Measurements from ENCODE around the gene BPGM. TPM values are rescaled to one million over a fixed set of nuclear protein-coding genes. Genes with fewer than 3 reads are reported as not detected.
A peak's percentile ranks its signal among the peaks of the same experiment; 100 is the strongest.
"Not testable (repeated sequence)": the region's sequence is repeated elsewhere in the genome, so short reads cannot be mapped to it uniquely, and the experiment has no call there.

Gene BPGM
- total RNA-seq, 1 donor from 2014 or later, result 23.8 TPM

DNA sequence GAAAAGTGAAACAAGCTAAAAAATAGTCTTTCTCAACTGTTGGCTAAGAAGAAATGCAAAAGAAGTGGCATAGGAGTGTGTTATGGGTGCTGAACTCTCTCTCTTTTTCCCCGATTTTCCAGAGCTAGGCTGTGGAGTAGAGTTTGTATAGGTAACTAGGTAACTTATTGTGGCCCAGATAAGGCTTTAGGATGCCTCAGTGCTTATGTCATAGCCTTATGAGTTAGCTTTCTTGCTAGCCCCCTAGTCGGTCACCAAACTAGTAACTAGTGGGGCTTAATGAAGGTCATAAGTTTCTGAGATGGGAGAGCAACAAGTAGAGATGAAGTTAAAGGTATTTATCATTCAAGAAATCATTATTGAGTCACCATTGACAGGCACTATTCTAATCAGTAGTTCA, 32.4 kb downstream of the BPGM start:
- peaks cover 20% of the 10 kb centered on the region for H3K36me3 Mint-ChIP-seq (ENCODE audit: low read depth)
- peak overlapping the region; percentile 1 for H3K27ac Mint-ChIP-seq
- no peak for DNase-seq (ENCODE audit: low spot score)
- intact Hi-C loops (cut with micrococcal nuclease), result no loop called here
- H3K4me1 Mint-ChIP-seq (ENCODE audit: low read depth), result peaks cover 5% of the 10 kb centered on the region
- no peak overlapping the region for H3K4me3 Mint-ChIP-seq
- H3K9me3 Mint-ChIP-seq, result peaks cover 8% of the 10 kb centered on the region
- H3K27me3 Mint-ChIP-seq (ENCODE audit: insufficient read depth), result no peaks in the 10 kb centered on the region

DNA sequence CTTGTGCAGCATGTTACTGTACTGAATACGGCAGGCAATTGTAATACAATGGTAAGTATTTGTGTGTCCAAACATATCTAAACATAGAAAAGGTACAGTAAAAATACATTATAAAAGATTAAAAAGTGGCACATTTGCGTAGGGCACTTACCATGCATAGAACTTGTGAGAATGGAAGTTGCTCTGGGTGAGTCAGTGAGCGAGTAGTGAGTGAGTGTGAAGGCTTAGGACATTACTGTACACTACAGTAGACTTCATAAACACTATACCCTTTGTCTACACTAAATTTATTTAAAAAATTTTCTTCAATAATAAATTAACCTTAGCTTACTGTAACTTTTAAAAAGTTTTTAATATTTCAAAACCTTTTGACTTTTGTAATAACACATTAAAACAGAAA, 37.5 kb downstream of the BPGM start:
- Mint-ChIP-seq H3K4me3 (no peak overlapping the region), H3K9me3 (no peaks in the 10 kb centered on the region), H3K4me1 (ENCODE audit: low read depth) (no peaks in the 10 kb centered on the region), H3K27me3 (ENCODE audit: insufficient read depth) (peaks cover 2% of the 10 kb centered on the region), H3K27ac (no peak overlapping the region), H3K36me3 (ENCODE audit: low read depth) (peaks cover 10% of the 10 kb centered on the region)
- intact Hi-C loops (cut with micrococcal nuclease), result loop anchor here (10.0 kb wide), 1 partner anchor 1161 kb away; no protein-coding TSS in a partner anchor
- DNase-seq (ENCODE audit: low spot score), result no peak

DNA sequence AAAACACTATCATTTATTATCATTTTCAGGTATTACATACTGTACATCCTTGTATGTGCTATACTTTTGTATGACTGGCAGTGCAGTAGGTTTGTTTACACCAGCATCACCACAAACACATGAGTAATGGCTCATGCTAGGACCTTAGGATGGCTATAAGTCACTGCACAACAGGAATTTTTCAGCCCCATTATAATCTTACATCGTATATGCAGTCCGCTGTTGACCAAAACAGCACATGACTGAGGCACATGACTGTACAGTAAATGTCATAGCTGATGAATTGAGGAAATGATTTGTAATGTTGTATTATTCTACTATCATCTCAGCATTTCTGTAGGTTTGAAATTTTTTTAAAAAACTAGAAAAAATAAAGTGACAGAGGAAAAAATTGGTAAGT, 38.6 kb downstream of the BPGM start:
- H3K9me3 Mint-ChIP-seq, result no peaks in the 10 kb centered on the region
- DNase-seq (ENCODE audit: low spot score), result no peak
- H3K27me3 Mint-ChIP-seq (ENCODE audit: insufficient read depth), result peaks cover 2% of the 10 kb centered on the region
- H3K4me3 Mint-ChIP-seq, result no peak overlapping the region
- H3K4me1 Mint-ChIP-seq (ENCODE audit: low read depth), result peaks cover 6% of the 10 kb centered on the region
- H3K27ac Mint-ChIP-seq, result no peak overlapping the region
- H3K36me3 Mint-ChIP-seq (ENCODE audit: low read depth), result peaks cover 5% of the 10 kb centered on the region
- intact Hi-C loops (cut with micrococcal nuclease), result loop anchor here (10.0 kb wide), 1 partner anchor 1160 kb away; no protein-coding TSS in a partner anchor

DNA sequence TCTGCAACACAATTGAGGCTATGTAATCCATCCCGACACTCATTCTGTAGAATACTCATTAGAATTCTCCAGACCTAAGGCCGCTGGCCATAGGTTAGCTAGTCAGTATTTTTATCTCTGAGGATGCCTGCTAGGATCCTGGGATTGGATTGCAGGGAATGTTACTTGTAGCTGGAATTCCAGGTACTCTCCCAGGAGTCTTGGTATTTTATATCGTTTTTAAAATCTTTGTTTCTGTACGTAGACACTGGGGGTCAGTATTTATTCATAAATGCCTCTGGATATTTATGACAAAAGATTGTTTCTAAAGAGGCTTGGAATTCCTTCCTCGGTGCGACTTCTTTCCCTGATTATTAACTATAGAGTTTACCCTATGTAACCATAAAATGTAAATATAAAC, 40.1 kb downstream of the BPGM start:
- Mint-ChIP-seq H3K36me3 (ENCODE audit: low read depth) (no peaks in the 10 kb centered on the region), H3K27ac (no peak overlapping the region), H3K4me3 (no peak overlapping the region), H3K4me1 (ENCODE audit: low read depth) (peaks cover 6% of the 10 kb centered on the region), H3K27me3 (ENCODE audit: insufficient read depth) (peaks cover 2% of the 10 kb centered on the region), H3K9me3 (no peaks in the 10 kb centered on the region)
- intact Hi-C loops (cut with micrococcal nuclease), result loop anchor here (10.0 kb wide), 1 partner anchor 1158 kb away; no protein-coding TSS in a partner anchor
- no peak for DNase-seq (ENCODE audit: low spot score)

DNA sequence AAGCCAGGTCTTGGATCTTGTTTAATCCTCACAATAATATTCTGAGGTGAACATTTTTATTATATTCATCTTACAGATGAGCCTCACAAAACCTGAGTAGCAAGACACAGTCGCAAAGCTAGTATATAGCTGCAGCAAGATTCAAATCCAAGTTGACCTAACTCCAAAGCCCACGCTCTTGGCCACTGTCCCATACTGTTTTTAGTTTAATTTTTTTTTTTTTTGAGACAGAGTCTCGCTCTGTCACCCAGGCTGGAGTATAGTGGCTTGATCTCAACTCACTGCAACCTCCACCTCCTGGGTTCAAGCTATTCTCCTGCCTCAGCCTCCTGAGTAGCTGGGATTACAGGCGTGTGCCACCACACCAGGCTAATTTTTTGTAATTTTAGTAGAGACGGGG, 42.9 kb downstream of the BPGM start:
- not testable (repeated sequence) for H3K27me3 Mint-ChIP-seq (ENCODE audit: insufficient read depth); H3K27ac Mint-ChIP-seq; H3K4me3 Mint-ChIP-seq; DNase-seq (ENCODE audit: low spot score); H3K36me3 Mint-ChIP-seq (ENCODE audit: low read depth); H3K9me3 Mint-ChIP-seq; H3K4me1 Mint-ChIP-seq (ENCODE audit: low read depth)
- intact Hi-C loops (cut with micrococcal nuclease), result loop anchor here (10.0 kb wide), 1 partner anchor 1155 kb away; no protein-coding TSS in a partner anchor

DNA sequence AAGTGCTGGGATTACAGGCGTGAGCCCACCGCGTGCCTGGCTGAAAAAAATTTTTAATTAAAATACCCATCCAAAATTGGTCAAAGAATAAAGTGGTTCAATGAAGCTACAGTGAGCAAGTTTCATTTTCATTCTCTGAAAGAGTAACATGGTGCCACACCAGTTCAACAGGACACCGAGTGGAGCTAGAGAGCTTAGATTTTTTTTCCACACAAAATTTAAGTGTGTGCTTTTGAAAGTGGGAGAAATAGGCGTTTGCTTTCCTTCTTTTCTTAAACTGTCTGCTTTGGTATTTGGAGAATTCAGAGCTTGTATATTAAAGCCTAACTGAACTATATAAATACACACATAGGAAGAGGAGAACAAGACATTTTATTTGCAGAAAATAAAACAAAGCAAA, 43.4 kb downstream of the BPGM start:
- H3K4me3 Mint-ChIP-seq, result no peak overlapping the region
- H3K27ac Mint-ChIP-seq, result no peak overlapping the region
- peaks cover 6% of the 10 kb centered on the region for H3K4me1 Mint-ChIP-seq (ENCODE audit: low read depth)
- no peak for DNase-seq (ENCODE audit: low spot score)
- H3K27me3 Mint-ChIP-seq (ENCODE audit: insufficient read depth), result peaks cover 4% of the 10 kb centered on the region
- intact Hi-C loops (cut with micrococcal nuclease), result loop anchor here (1.0 kb wide), 3 partner anchors 60 to 264 kb away; no protein-coding TSS in a partner anchor
- H3K9me3 Mint-ChIP-seq, result no peaks in the 10 kb centered on the region
- no peaks in the 10 kb centered on the region for H3K36me3 Mint-ChIP-seq (ENCODE audit: low read depth)

DNA sequence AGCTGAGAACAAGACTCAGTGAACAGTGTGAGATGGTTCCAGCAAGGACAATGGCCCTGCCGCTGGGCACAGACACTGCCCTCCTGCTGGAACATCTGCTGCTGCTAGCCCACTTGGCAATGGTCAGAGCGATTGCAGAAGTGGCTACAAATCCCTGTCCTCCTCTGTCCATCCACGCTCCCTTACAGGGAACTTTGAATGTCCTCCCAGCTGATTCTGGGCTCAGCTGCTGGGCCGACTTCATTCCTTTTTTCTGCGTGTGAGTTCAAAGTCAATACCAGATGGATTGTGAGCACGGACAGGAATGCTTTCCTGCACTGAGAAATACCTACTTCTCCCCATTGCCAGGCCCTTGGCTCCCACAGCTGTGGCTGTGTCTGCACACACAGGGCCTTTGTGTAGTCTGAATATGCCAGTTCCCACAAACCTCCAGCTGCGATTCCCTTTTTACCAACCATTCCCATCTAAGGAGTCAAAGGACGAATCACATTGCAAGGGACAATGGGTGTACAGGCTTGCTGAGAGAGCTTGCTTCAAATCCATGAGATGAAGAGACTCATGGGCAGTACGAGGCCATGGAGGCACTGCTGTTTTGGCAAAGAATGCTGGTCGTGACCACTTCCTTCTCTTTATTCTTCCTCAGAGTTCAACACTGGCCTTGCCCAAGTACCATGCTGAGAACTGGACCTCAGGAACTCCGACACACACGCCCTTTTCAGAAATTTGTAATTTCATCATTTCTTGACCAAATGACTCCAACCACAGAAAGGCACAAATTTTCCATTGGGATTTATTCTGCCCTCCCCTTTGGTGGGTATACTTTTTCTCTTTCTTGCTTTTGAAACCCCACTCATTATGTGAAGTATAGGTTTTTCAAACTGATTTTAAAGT, 44.2 kb downstream of the BPGM start:
- no peak for DNase-seq (ENCODE audit: low spot score)
- Mint-ChIP-seq H3K9me3 (no peaks in the 10 kb centered on the region), H3K4me1 (ENCODE audit: low read depth) (peaks cover 6% of the 10 kb centered on the region), H3K27me3 (ENCODE audit: insufficient read depth) (peaks cover 4% of the 10 kb centered on the region), H3K4me3 (no peak overlapping the region), H3K27ac (no peak overlapping the region), H3K36me3 (ENCODE audit: low read depth) (no peaks in the 10 kb centered on the region)
- intact Hi-C loops (cut with micrococcal nuclease), result loop anchor here (1.0 kb wide), 3 partner anchors 59 to 263 kb away; no protein-coding TSS in a partner anchor

DNA sequence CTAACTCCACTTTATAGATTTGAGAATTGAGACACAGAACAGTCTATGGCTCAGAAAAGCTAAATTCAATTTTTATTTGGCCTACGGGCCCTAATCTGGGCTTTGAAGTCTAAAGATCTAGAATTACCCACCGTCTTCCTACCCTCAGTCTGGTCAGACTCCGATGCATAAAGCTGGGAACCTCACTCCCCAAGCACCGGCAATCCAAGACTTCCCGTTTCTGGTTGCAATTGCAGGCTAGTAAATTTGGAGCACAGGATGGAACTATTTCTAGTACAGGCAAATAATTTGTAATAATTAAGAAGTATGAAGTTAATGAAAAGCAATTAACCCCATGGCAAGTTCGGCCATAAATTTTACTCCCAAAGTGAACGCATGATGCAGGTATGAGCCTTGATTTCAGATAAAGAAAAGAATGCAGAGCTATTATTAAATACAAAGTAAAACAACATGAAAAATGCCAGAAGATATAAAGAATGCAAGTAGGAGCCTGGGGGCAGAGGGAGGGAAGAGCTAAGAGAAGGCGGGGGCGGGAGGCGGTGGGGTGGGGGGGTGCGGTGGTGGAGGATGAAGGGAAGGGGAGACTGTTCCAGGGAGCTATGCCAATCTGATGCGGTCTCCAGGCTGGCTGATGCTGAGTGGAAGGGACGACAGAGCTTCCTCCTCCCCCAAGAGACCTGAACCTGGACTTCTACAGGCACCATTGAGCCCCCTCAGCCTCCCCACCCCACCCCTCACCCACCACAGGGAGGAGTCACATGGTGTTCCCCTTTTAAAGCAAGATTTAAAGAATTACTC, 45.1 kb downstream of the BPGM start:
- H3K4me1 Mint-ChIP-seq (ENCODE audit: low read depth), result peaks cover 6% of the 10 kb centered on the region
- intact Hi-C loops (cut with micrococcal nuclease), result no loop called here
- H3K36me3 Mint-ChIP-seq (ENCODE audit: low read depth), result no peaks in the 10 kb centered on the region
- H3K4me3 Mint-ChIP-seq, result no peak overlapping the region
- peaks cover 2% of the 10 kb centered on the region for H3K27me3 Mint-ChIP-seq (ENCODE audit: insufficient read depth)
- H3K27ac Mint-ChIP-seq, result no peak overlapping the region
- DNase-seq (ENCODE audit: low spot score), result no peak
- no peaks in the 10 kb centered on the region for H3K9me3 Mint-ChIP-seq

DNA sequence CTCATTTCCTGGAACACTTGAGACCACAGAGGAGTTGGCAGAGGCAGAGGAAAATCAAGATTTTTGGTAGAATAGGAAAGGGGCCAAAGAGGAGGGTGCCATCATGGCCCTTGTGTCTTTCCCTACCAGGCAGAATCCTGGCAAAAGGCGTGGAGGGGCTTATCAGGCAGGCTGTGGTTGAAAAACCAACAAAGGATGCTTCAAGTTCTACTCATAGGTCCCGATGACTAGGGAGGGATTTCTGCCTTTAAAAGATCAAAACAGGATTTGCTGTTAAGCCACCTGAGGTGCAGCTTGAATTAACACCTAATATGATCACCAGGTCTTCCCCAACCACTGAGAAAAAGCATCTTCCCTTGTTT, 45.7 kb downstream of the BPGM start:
- Mint-ChIP-seq H3K4me1 (ENCODE audit: low read depth) (peaks cover 6% of the 10 kb centered on the region), H3K9me3 (no peaks in the 10 kb centered on the region), H3K36me3 (ENCODE audit: low read depth) (no peaks in the 10 kb centered on the region), H3K4me3 (no peak overlapping the region), H3K27ac (no peak overlapping the region), H3K27me3 (ENCODE audit: insufficient read depth) (peaks cover 2% of the 10 kb centered on the region)
- DNase-seq (ENCODE audit: low spot score), result no peak
- intact Hi-C loops (cut with micrococcal nuclease), result no loop called here

DNA sequence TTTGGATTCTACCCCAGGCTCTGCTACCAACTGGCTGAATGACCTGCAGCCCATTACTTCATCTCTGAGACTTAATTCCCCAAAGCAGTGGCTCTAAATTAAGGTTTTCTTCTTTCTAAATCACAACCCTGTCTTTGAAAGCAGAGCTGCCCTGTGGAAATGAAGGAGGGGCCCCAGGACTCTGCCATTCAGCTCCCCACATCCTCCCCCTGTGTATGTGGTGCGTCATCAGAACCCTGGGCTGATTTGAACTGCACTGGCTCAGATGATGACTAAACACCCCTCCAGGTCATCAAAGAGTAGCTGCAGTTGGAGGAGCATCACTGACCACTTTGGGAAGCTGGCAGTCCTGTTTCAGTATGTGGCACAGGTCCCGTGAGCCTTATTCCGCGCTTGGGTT, 46.6 kb downstream of the BPGM start:
- H3K27ac Mint-ChIP-seq, result no peak overlapping the region
- intact Hi-C loops (cut with micrococcal nuclease), result no loop called here
- peaks cover 2% of the 10 kb centered on the region for H3K27me3 Mint-ChIP-seq (ENCODE audit: insufficient read depth)
- no peak overlapping the region for H3K4me3 Mint-ChIP-seq
- no peak for DNase-seq (ENCODE audit: low spot score)
- H3K4me1 Mint-ChIP-seq (ENCODE audit: low read depth), result peaks cover 6% of the 10 kb centered on the region
- H3K9me3 Mint-ChIP-seq, result no peaks in the 10 kb centered on the region
- no peaks in the 10 kb centered on the region for H3K36me3 Mint-ChIP-seq (ENCODE audit: low read depth)

DNA sequence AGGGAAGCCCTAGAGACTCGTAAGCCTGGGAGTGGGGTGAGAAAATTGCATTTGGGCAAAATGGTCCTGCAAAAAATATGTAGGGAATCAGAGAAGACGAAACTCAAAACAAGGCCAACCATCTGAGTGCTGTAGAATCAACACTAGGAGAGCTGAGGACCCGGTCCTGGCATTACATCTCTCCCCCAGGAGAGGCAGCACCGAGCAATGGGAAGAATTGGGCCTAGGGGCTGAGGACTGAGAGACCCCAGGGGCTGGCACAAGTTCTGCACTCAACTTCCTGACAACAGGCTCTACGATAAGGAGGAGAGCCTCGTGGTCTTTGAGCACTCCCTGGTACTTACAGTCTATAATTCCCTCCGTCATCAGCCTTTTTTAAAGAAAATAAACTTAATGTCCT, 47.6 kb downstream of the BPGM start:
- Mint-ChIP-seq H3K27me3 (ENCODE audit: insufficient read depth) (peaks cover 2% of the 10 kb centered on the region), H3K4me3 (no peak overlapping the region), H3K27ac (no peak overlapping the region), H3K9me3 (no peaks in the 10 kb centered on the region), H3K36me3 (ENCODE audit: low read depth) (no peaks in the 10 kb centered on the region), H3K4me1 (ENCODE audit: low read depth) (peaks cover 6% of the 10 kb centered on the region)
- intact Hi-C loops (cut with micrococcal nuclease), result no loop called here
- DNase-seq (ENCODE audit: low spot score), result no peak

DNA sequence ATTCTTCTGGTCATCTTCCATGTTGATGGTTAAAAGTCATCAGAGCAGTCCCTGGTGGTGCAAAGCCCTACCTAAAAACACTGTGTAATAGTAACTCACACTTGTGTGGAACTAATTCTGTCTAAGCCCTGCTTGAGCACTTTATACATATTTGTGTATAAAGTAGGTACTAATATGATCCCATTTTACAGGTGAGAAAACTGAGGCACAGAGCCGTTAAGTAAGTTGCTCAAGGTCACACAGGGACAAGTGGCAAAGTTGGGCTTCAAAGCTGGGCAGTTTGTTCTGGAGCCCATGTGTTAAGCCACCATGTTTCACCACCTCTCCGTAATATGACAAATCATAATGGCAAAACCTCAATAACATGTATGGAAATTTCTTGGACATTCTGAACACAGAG, 48.1 kb downstream of the BPGM start:
- intact Hi-C loops (cut with micrococcal nuclease), result no loop called here
- DNase-seq (ENCODE audit: low spot score), result no peak
- H3K4me1 Mint-ChIP-seq (ENCODE audit: low read depth), result peaks cover 5% of the 10 kb centered on the region
- H3K9me3 Mint-ChIP-seq, result no peaks in the 10 kb centered on the region
- peaks cover 2% of the 10 kb centered on the region for H3K27me3 Mint-ChIP-seq (ENCODE audit: insufficient read depth)
- no peaks in the 10 kb centered on the region for H3K36me3 Mint-ChIP-seq (ENCODE audit: low read depth)
- no peak overlapping the region for H3K4me3 Mint-ChIP-seq
- no peak overlapping the region for H3K27ac Mint-ChIP-seq

DNA sequence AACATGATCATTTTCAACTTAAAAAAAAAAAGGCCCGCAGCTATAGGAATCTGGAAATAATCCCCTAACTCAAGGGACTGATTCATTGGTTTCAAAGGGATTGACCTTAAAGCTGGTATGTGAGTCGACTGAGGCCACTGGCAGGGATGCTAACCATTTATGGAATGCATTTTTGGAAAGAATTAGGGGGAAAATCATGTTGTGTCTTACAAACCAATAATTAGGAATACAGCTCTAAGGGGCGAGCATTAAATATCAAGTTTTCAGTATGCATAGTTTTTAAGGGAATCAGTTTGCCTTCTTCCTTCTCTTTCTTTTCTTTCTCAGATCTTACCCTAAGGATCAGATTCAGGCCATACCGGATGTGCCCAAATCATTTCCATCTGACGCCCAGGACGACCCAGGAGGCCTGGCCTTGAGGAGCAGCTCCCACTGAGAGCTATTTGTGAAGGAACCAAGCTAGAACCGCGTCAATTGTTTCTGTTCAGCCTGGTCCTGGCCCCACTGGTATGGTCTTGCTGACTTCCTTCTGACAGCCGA, 48.7 kb downstream of the BPGM start:
- Mint-ChIP-seq H3K9me3 (no peaks in the 10 kb centered on the region), H3K36me3 (ENCODE audit: low read depth) (no peaks in the 10 kb centered on the region), H3K27me3 (ENCODE audit: insufficient read depth) (peaks cover 2% of the 10 kb centered on the region), H3K4me1 (ENCODE audit: low read depth) (no peaks in the 10 kb centered on the region), H3K4me3 (no peak overlapping the region), H3K27ac (no peak overlapping the region)
- no peak for DNase-seq (ENCODE audit: low spot score)
- intact Hi-C loops (cut with micrococcal nuclease), result no loop called here

All from activated T-helper 1 cell treated with anti-CD3 and anti-CD28 coated beads, Interleukin-12 subunit alpha, Interleukin-12 subunit beta, Interleukin-2, Interleukin-4 antibody, amounts not matched to agents 30 ng/mL and 10 ng/mL and 1 ng/mL, durations not matched to agents 14 hours and 24 hours and 36 hours (primary cell).